Fibroblast of pulmonary artery (primary cell): Measurements from ENCODE around the gene SPAG9.

Experiments used
- DNase-seq: peaks from one replicate; pipeline ENCODE4 v3.0.0-alpha.2; 2010; ENCODE audit warnings: low read depth
- H3K4me3 ChIP-seq: replicated peaks from 2 replicates; pipeline ENCODE4 v1.5.1; 2011; ENCODE audit warnings: low read depth, mild to moderate bottlenecking, control low read depth, low read length, moderate library complexity
- CTCF ChIP-seq: IDR thresholded peaks from 2 replicates; pipeline ENCODE4 v1.5.1; 2011; ENCODE audit warnings: mild to moderate bottlenecking, control low read depth, low read length, inconsistent platforms; ENCODE audit errors: missing control alignments

The SPAG9 gene

GRCh38 chr17:51036084-51036483 lies 84.6 kb downstream of the SPAG9 start:
- H3K4me3 ChIP-seq = no peak overlapping the region
- DNase-seq = no peak
- no peak for TF ChIP-seq CTCF

GRCh38 chr17:51035431-51035830 lies 85.2 kb downstream of the SPAG9 start:
- no peak for TF ChIP-seq CTCF
- no peak overlapping the region for H3K4me3 ChIP-seq
- peak; percentile 96 for DNase-seq

- TF ChIP-seq CTCF = no peak
- H3K4me3 ChIP-seq = no peak overlapping the region
- DNase-seq = no peak
Measured at GRCh38 chr17:51034800-51035199, 85.9 kb downstream of the SPAG9 start.

- TF ChIP-seq CTCF = no peak
- DNase-seq = peak; percentile 24
- H3K4me3 ChIP-seq = no peak overlapping the region
Measured at GRCh38 chr17:51032850-51033249, 87.8 kb downstream of the SPAG9 start.

GRCh38 chr17:51029568-51030463 lies 90.9 kb downstream of the SPAG9 start:
- no peak for TF ChIP-seq CTCF
- H3K4me3 ChIP-seq = no peak overlapping the region
- DNase-seq = peak; percentile 37

GRCh38 chr17:51029142-51029541 lies 91.5 kb downstream of the SPAG9 start:
- H3K4me3 ChIP-seq = no peak overlapping the region
- no peak for TF ChIP-seq CTCF
- DNase-seq = no peak

- TF ChIP-seq CTCF = no peak
- no peak for DNase-seq
- no peak overlapping the region for H3K4me3 ChIP-seq
Measured at GRCh38 chr17:51028176-51028863, 92.3 kb downstream of the SPAG9 start.
